GM12878 (cell line): ENCODE results near the gene SRCIN1.

Experiments
- CBFB ChIP-seq: IDR thresholded peaks from 2 replicates; pipeline ENCODE4 v1.6.1; 2016; ENCODE audit warnings: antibody characterized with exemption, low read depth
- EP300 ChIP-seq, 2 experiments: fragments of 150-350 bp in 1 of 2; IDR thresholded peaks; 2 replicates each; pipeline ENCODE4 v1.6.1; 2011 to 2012; ENCODE audit warnings: low read depth in 2 of 2, low read length in 2 of 2, borderline replicate concordance in 1 of 2, improper control_type of control experiment in 1 of 2, inconsistent platforms in 1 of 2; ENCODE audit not compliant: control insufficient read depth in 1 of 2
- FOS ChIP-seq: IDR thresholded peaks from 3 replicates; pipeline ENCODE4 v1.6.1; 2011; ENCODE audit warnings: borderline replicate concordance; ENCODE audit not compliant: insufficient read length; ENCODE audit errors: extremely low read depth
- MTA2 ChIP-seq: fragments of 450-650 bp; IDR thresholded peaks from 2 replicates; pipeline ENCODE4 v1.6.1; 2016; ENCODE audit warnings: low read depth, mild to moderate bottlenecking, moderate library complexity
- NR2C2 ChIP-seq: IDR thresholded peaks from 2 replicates; pipeline ENCODE4 v1.6.1; 2011; ENCODE audit warnings: borderline replicate concordance, low read depth; ENCODE audit not compliant: control insufficient read depth, insufficient read length
- PML ChIP-seq: IDR thresholded peaks from 2 replicates; pipeline ENCODE4 v1.6.1; 2012; ENCODE audit warnings: low read length, inconsistent platforms
- POLR2A ChIP-seq: IDR thresholded peaks from 2 replicates; pipeline ENCODE4 v1.6.1; 2011; ENCODE audit warnings: low read depth, mild to moderate bottlenecking, low read length
- SMC3 ChIP-seq: IDR thresholded peaks from 2 replicates; pipeline ENCODE4 v1.6.1; 2011; ENCODE audit warnings: low read length, improper control_type of control experiment, borderline replicate concordance
- TF ChIP-seq, protein P1 (sequence below), 3 experiments: IDR thresholded peaks in 2 of 3; conservative IDR thresholded peaks in 1 of 3; 2 replicates each; pipeline ENCODE4 v1.5.1; 2011; ENCODE audit warnings: low read depth in 3 of 3, low read length in 3 of 3, mild to moderate bottlenecking in 3 of 3, control low read depth in 2 of 3, moderate library complexity in 2 of 3, inconsistent platforms in 1 of 3, mixed read lengths in 1 of 3; ENCODE audit not compliant: control insufficient read depth in 2 of 3, insufficient read depth in 1 of 3; ENCODE audit errors: extremely low read depth in 1 of 3

DNA sequence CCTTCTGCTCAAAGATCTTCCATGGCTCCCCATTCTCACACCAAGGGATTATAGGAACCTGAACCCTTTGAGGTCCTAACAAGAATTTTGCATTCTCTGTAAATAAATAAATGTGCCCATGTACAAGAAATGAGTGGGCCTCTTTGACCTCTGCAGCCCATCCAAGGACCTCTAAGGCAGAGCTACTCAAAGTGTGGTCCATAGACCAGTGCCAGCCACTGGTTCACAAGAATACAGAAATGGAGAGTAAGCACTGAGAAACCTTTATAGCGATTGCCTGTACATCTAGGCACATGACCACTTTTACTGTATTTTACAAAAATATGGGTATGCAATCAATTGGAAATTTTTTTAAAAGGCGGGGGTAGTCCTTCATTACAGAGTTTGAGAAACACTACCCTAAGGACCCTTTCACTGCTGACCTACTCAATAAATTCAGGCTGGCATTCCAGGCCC lies 7.8 kb upstream of the SRCIN1 start:
- no peak for TF ChIP-seq POLR2A
- TF ChIP-seq NR2C2 = no peak
- TF ChIP-seq, protein P1, sequence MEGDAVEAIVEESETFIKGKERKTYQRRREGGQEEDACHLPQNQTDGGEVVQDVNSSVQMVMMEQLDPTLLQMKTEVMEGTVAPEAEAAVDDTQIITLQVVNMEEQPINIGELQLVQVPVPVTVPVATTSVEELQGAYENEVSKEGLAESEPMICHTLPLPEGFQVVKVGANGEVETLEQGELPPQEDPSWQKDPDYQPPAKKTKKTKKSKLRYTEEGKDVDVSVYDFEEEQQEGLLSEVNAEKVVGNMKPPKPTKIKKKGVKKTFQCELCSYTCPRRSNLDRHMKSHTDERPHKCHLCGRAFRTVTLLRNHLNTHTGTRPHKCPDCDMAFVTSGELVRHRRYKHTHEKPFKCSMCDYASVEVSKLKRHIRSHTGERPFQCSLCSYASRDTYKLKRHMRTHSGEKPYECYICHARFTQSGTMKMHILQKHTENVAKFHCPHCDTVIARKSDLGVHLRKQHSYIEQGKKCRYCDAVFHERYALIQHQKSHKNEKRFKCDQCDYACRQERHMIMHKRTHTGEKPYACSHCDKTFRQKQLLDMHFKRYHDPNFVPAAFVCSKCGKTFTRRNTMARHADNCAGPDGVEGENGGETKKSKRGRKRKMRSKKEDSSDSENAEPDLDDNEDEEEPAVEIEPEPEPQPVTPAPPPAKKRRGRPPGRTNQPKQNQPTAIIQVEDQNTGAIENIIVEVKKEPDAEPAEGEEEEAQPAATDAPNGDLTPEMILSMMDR (IDR thresholded peaks at IDR 0.05 in 2 of 3, conservative IDR thresholded peaks at IDR 0.05 in 1 of 3; ENCODE audit: control insufficient read depth in 2 of 3, extremely low read depth in 1 of 3, insufficient read depth in 1 of 3, low read depth in 3 of 3, low read length in 3 of 3) = no peak
- no peak for TF ChIP-seq SMC3
- no peak for TF ChIP-seq MTA2
- no peak for TF ChIP-seq EP300 (IDR thresholded peaks at IDR 0.05; ENCODE audit: borderline replicate concordance in 1 of 2, control insufficient read depth in 1 of 2, low read depth in 2 of 2, low read length in 2 of 2)
- TF ChIP-seq FOS = no peak
- TF ChIP-seq CBFB = no peak
- no peak for TF ChIP-seq PML
